HG02798 (cell line): ENCODE measurements around the gene ACSL6.

ENCODE experiments used
- ATAC-seq: cut with Tn5 transposase; IDR thresholded peaks from one replicate; pipeline ENCODE4 v1.9.1; 2021; ENCODE audit warnings: mild to moderate bottlenecking; ENCODE audit not compliant: unreplicated experiment, poor library complexity

The ACSL6 gene

GRCh38 chr5:132049093-132049492, 37.6 kb upstream of the ACSL6 start:
- no peak for ATAC-seq

DNA sequence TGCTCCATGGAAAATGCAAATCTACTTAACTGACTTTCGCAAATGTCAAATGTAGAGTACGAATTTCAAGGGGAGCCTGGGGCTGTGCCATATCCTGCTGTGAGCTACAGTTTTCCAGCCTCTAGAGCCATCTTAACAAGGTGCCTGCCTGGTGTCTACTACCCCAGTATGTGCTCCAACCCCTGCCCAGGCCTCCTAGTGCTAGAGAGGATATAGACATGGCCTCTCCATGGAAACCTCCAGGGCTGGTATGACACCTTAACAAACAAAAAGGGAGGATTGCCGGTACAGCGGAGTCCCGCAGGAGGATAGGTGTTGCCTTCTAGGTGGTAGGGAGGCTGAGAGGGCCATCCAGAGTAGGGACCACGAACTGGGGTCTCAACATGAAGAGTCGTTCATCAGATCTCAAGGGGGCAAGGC, 35.4 kb upstream of the ACSL6 start:
- ATAC-seq = no peak

DNA sequence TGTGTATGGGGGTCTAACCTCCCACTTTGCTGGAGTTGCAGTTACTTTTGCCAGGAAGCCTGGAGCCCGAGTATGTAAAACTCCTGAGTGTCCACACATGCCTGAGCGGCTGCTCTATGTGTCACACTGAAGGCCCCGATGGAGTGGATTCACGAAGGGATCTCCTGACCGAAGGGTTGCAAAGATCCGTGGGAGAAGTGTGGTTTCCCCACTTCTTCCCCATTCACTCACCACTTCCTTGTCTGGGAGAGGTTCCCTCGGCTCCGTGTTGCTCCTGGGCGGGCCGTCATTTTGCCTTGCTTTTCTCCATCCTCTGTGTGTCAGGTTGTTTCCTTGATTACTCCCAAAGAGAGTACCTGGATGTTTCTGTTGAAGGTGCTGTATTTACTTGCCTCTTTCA, 32.7 kb upstream of the ACSL6 start:
- ATAC-seq = no peak

DNA sequence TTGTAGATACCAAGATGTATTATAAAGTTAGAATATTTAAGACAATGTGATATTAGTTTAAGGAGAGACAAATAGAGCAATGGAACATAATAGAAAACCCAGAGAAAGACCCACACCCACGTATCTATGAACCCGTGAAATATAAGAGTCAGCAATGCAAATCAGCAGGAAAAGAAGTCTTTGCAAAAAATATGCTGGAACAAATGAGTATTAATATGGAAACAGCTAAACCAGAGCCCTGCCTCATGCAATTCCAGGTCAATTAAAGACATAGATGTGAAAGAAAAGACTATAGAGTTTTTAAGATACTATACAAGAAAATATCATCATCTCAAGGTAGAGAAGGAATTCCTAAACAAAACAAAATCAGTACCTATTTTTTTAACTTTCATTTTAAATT, 25.9 kb upstream of the ACSL6 start:
- ATAC-seq = no peak

GRCh38 chr5:132033122-132033521, 21.7 kb upstream of the ACSL6 start:
- ATAC-seq = no peak

DNA sequence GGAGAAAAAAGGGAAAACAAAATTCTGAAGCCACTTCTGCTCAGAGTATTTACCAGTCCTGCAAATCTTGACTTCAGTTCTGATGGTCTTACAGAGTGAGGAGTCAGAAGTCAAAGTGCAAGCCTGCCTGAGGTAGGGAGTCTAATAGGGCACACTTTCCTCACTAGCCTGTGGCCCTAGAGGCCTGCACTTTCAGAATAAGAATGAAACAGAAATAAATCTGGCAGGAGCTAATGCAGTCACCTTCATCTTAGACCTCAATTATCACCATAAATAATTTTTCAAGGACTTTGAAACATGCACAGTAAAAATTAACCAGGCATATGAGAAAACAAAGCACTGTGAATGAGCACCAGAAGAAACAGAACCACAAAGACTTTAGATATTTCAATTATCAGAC, 20.7 kb upstream of the ACSL6 start:
- ATAC-seq = no peak

- no peak for ATAC-seq
Observed at GRCh38 chr5:132030610-132031009, 19.2 kb upstream of the ACSL6 start.

GRCh38 chr5:132029609-132030330, 18.3 kb upstream of the ACSL6 start:
- ATAC-seq = no peak

DNA sequence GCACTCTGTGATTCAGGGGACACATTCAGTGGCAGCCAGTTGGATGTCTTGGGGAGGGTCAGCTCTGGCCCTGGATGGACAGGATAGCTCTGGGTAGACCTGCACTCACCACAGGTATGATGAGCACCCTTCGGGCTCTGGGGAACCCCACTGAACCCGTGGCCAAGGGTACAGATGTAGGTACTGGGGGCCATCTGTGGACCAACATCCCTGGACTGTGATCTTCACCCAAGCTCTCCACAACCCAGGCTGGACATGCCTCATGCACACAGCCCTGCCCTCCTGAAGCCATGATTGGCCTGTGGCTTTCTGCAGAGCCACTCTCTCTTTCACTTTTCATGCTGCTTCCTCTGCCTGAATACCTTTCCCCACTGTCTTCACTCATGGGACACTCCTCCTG, 15.6 kb upstream of the ACSL6 start:
- ATAC-seq = peak; percentile 48

GRCh38 chr5:132026516-132027008, 15.1 kb upstream of the ACSL6 start:
- ATAC-seq = no peak

GRCh38 chr5:132025403-132025971, 14.0 kb upstream of the ACSL6 start:
- no peak for ATAC-seq

DNA sequence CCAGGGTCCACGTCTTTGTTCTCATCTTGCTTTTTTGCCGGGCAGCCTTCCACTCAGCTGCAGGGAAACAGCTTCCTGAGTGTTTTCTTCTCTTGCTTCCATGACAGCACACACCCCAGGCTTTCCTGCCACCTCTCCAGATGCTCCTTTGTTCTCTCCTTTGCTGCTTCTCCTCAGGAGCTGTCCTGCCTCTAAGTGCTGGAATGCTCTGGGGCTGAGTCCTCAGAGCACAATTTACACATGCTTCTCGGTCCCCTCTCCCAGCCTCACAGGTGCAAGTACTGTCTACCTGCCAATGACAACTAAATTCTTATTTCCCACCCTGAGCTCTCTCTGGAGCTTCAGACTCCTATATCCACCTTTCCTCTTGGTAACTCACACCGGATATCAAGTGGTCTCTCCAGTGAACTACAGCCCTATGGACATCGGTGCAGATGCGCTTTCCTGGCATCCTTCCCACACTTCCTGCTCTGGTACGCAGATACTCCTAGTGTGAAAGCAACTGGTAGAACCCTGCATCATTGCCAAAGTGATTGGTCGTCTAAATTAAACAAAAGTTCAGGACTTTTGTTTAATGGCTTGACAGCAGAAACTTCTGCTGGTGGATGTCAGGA, 13.4 kb upstream of the ACSL6 start:
- ATAC-seq = no peak

DNA sequence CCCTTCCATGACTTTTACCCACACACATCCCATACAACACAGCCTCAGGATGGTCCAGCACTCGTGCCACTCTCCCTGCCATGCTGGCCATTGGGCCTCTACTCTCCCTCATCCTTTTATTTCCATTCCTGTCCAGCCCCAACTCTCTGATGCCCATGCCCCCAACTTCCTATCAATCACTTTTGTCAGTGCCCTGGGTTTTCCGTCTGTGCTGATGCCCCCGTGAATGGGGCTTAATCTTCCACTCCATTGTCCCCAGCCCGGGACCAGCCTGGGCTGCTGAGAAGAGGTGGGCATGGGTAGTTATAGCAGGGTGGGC, 12.6 kb upstream of the ACSL6 start:
- ATAC-seq = no peak

GRCh38 chr5:132023258-132024116, 12.0 kb upstream of the ACSL6 start:
- ATAC-seq = no peak

DNA sequence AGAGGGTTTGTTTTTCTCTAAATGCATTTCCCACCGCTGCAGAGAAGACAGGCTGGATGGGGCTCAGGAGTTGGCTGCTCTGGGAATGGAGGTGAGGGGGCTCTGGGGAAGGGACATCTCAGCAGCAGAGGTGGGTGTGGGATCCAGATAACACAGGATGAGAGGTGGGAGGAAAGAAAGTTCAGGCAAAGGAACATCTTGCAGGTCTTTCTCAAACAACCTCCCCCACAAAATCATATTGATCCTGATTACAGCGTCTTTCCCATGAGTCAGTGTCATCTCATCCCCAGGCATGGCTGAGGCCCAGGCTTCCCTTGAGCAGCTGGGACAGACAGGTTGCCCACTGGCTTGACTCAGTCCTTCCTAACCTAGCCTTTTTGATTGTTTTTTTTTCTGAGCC, 11.3 kb upstream of the ACSL6 start:
- ATAC-seq = no peak

DNA sequence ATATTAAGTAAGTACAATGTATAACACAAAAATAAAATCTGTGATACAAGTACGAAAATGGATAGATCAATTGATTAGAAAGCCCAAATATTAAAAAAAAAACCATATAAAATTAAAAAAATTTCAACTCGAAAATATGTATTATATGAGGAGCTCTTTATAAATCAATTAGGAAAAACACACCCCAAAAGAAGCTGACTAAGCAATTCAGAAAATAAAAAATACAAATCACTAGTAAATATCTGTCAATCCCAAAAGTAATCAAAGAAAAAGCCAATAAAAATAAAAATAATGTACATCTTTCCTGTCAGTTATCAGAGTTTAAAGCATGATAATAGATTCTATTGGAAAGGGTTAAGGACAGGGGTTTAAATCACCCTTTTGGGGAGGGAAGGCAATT, 10.2 kb upstream of the ACSL6 start:
- no peak for ATAC-seq

- peak; percentile 19 for ATAC-seq
Observed at GRCh38 chr5:132020568-132021339, 9.3 kb upstream of the ACSL6 start.

DNA sequence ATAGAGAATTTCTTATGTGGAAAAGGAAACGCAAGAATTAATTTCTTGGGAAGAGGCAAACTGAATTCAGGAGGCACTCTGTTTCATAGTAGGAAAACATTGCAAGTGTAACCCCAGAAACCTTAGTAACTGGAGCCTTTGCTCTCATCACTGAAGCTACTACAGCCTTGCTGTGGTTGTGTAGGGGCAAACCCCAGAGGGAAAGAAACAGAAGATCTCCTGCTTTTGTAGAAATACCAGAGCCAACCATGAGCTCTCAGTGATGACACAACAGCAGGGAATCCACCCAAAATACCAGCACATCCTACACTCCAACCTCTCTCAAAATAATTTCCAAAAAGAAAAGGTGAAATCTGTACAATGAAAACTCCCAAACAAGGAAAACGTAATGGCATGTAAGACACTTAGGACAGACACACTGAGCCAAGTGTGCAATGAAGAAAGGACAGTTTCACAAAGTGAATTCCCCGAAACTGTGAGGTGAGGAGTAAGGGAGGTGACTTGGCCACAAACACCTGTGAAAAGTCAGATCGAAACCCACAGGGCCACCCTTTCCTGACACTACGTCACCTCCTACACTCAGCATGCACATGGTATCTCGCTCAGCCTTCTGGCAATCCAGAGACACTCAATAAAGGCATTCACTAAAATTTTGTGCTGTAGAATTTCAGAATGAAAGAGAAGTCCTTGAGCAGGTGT, 8.5 kb upstream of the ACSL6 start:
- peak; percentile 95 for ATAC-seq

GRCh38 chr5:132019337-132019736, 7.9 kb upstream of the ACSL6 start:
- ATAC-seq = peak; percentile 26
